Fibroblast of lung (primary cell): Measurements from ENCODE around the gene LPP.

ENCODE experiments used
- CTCF ChIP-seq, 2 donors: IDR thresholded peaks in 1 of 2; conservative IDR thresholded peaks in 1 of 2; 1 replicate in 1 of 2; 2 replicates in 1 of 2; pipeline ENCODE4 v1.5.1; 2011 to 2012; ENCODE audit warnings: low read length in 2 of 2, control low read depth in 1 of 2, inconsistent platforms in 1 of 2, low read depth in 1 of 2, mild to moderate bottlenecking in 1 of 2
- EZH2 ChIP-seq: IDR thresholded peaks from 2 replicates; pipeline ENCODE4 v1.5.1; 2012; ENCODE audit warnings: low read length, control low read depth, mild to moderate bottlenecking; ENCODE audit errors: missing control alignments

- TF ChIP-seq CTCF (conservative IDR thresholded peaks at IDR 0.05 in 1 of 2, IDR thresholded peaks at IDR 0.05 in 1 of 2; ENCODE audit: low read depth in 1 of 2, low read length in 2 of 2) (no peak), EZH2 (no peak)
Observed at GRCh38 chr3:188712248-188712924, 558.4 kb downstream of the LPP start.
